Caki2 (cell line): Measurements from ENCODE around the gene ELK4. TPM values are rescaled to one million over a fixed set of nuclear protein-coding genes. Genes with fewer than 3 reads are reported as not detected.
A peak's percentile ranks its signal among the peaks of the same experiment; 100 is the strongest.

Experiments
- DNase-seq: peaks from one replicate; pipeline ENCODE4 v3.0.0-alpha.2; 2015; ENCODE audit warnings: low read depth
- in situ Hi-C: cut with HindIII; loops from 2 replicates; pipeline ENCODE4 v1.10.0; 2016; ENCODE audit warnings: low sequenced_read_pairs, low pct_unique_long_range_greater_than_20kb, mixed read lengths
- total RNA-seq: library from RNA; depleted of rRNA; stranded (reverse); fragments of >200 nt; shearing (Covaris generic); gene quantifications from 2 replicates; pipeline ENCODE4 v1.2.3, GENCODE V29; 2014; ENCODE audit warnings: low replicate concordance; rRNA removed

The ELK4 gene
- 6.2 and 16.1 TPM in 2 replicates for total RNA-seq

- peak; percentile 98 for DNase-seq
- in situ Hi-C loops, result no loop called here
Observed at GRCh38 chr1:205631768-205632668, at the start of gene ELK4. Gene ELK4, minus strand, starts transcription at chr1:205632011. Its CDS starts 8,129 bp downstream, at chr1:205623882.

- DNase-seq, result no peak
- in situ Hi-C loops, result no loop called here
Observed at GRCh38 chr1:205681364-205681763, 49.6 kb upstream of the ELK4 start.

- in situ Hi-C loops, result no loop called here
- DNase-seq, result peak; percentile 23
Observed at GRCh38 chr1:205680073-205680851, 48.5 kb upstream of the ELK4 start, which contains the start of gene SLC45A3. Gene SLC45A3, minus strand, starts transcription at chr1:205680509. Its CDS starts 15,853 bp downstream, at chr1:205664656.

GRCh38 chr1:205678286-205679111 lies 46.7 kb upstream of the ELK4 start:
- no peak for DNase-seq
- in situ Hi-C loops, result no loop called here

- no peak for DNase-seq
- in situ Hi-C loops, result no loop called here
Observed at GRCh38 chr1:205677167-205677566, 45.4 kb upstream of the ELK4 start.

GRCh38 chr1:205676597-205676996 lies 44.8 kb upstream of the ELK4 start:
- in situ Hi-C loops, result no loop called here
- DNase-seq, result no peak

GRCh38 chr1:205676002-205676401 lies 44.2 kb upstream of the ELK4 start:
- in situ Hi-C loops, result no loop called here
- no peak for DNase-seq

- DNase-seq, result no peak
- in situ Hi-C loops, result no loop called here
Observed at GRCh38 chr1:205675247-205675646, 43.4 kb upstream of the ELK4 start.

- in situ Hi-C loops, result no loop called here
- DNase-seq, result no peak
Observed at GRCh38 chr1:205672970-205673369, 41.2 kb upstream of the ELK4 start.

GRCh38 chr1:205672395-205672889 lies 40.6 kb upstream of the ELK4 start:
- DNase-seq, result no peak
- in situ Hi-C loops, result no loop called here

- in situ Hi-C loops, result no loop called here
- no peak for DNase-seq
Observed at GRCh38 chr1:205670611-205671430, 39.0 kb upstream of the ELK4 start.

GRCh38 chr1:205670150-205670446 lies 38.3 kb upstream of the ELK4 start:
- in situ Hi-C loops, result no loop called here

GRCh38 chr1:205669341-205670149 lies 37.7 kb upstream of the ELK4 start:
- no peak for DNase-seq
- in situ Hi-C loops, result no loop called here

More at GRCh38 chr1:205670150-205670446, 38.3 kb upstream of the ELK4 start:
- no peak for DNase-seq

GRCh38 chr1:205668951-205669340 lies 37.1 kb upstream of the ELK4 start:
- DNase-seq, result no peak
- in situ Hi-C loops, result no loop called here

- in situ Hi-C loops, result no loop called here
- no peak for DNase-seq
Observed at GRCh38 chr1:205667909-205668643, 36.3 kb upstream of the ELK4 start.
